Measurements from ENCODE around the gene DDRGK1.

DNA sequence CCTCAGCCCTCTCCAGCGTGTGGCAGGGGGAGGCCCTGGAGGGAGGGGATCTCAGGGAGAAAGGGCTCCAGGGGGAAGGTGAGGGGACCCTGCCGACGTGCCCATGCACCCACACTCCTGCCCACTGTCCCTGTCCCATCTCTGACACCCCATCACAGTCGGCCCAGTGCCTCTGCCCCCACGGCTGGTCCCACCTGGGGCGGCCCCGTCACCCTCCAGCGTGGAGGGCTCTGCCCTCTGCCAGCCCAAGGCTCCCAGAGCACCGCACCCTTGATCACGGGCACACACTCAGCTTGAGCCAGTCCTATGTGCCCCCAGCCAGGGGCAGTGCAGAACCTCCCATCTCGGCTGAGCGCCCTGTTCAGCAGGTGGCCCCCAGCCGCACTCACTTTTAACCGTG lies 25.3 kb upstream of the DDRGK1 start:
- TF ChIP-seq GATA3 (IDR thresholded peaks at IDR 0.05; ENCODE audit: low read depth, low read length), result no peak
- TF ChIP-seq GATA2 (IDR thresholded peaks at IDR 0.05; ENCODE audit: low read depth, low read length), result no peak
